HepG2 (cell line): ENCODE data around the gene LEMD2. TPM values are rescaled to one million over a fixed set of nuclear protein-coding genes. Genes with fewer than 3 reads are reported as not detected.
A peak's percentile ranks its signal among the peaks of the same experiment; 100 is the strongest.

ENCODE experiments used
- ATAC-seq: fragments of 200-7000 bp; cut with Tn5 transposase; 3 replicates; pipeline ENCODE4 v1.9.1; 2020; ENCODE audit warnings: mild to moderate bottlenecking, moderate library complexity
- Bru-seq: library from RNA; stranded (reverse); fragments of 400-500 nt; gene quantifications from one replicate; lab custom pipeline; 2021; lab: Mats Ljungman, UMichigan
- BruChase-seq, 2 experiments: library from RNA; stranded (reverse); fragments of 400-500 nt; gene quantifications; one replicate each; lab custom pipeline; 2021; lab: Mats Ljungman, UMichigan
- BruUV-seq: library from RNA; stranded (reverse); fragments of 400-500 nt; replicated peaks from 2 replicates; lab custom pipeline; 2021; lab: Mats Ljungman, UMichigan
- CTCF ChIA-PET: fragments of 300-600 bp; formaldehyde crosslinking; extraction: SDS; loops from one replicate; lab custom pipeline; 2021; ENCODE audit warnings: low total read pairs, inconsistent platforms, low intra/inter-chr PET ratio; lab: Yijun Ruan, JAX
- POLR2A ChIA-PET: fragments of 350-600 bp; sonication (Branson Sonifier 250); formaldehyde crosslinking; loops from one replicate; lab custom pipeline; 2020; ENCODE audit warnings: antibody characterized with exemption, inconsistent platforms; lab: Yijun Ruan, JAX
- DNase-seq: peaks from one replicate; pipeline ENCODE4 v3.0.0-alpha.2; 2015; ENCODE audit warnings: low spot score
- FAIRE-seq: peaks from 3 replicates; lab custom pipeline; 2011; peaks lifted over from hg19 to GRCh38; lab: Jason Lieb, UNC
- H2AFZ ChIP-seq: one replicate; pipeline ENCODE4 v1.6.1; 2011; ENCODE audit warnings: low read length, inconsistent platforms
- H3K27ac ChIP-seq: fragments of 300-600 bp; 3 replicates; pipeline ENCODE4 v1.8.0; 2011; ENCODE audit warnings: mixed run types, mild to moderate bottlenecking, mixed read lengths, low read length, inconsistent platforms; ENCODE audit not compliant: insufficient read depth; ENCODE audit errors: extremely low read length
- H3K27me3 ChIP-seq, 2 experiments: fragments of 200-600 bp in 1 of 2; 2 replicates in 1 of 2; 3 replicates in 1 of 2; pipeline versions ENCODE4 v1.6.0 to v1.8.0; 2011; ENCODE audit warnings: low read length in 2 of 2, mild to moderate bottlenecking in 2 of 2, moderate library complexity in 2 of 2, inconsistent platforms in 1 of 2; ENCODE audit not compliant: insufficient read depth in 2 of 2, control insufficient read depth in 1 of 2
- H3K36me3 ChIP-seq, 2 experiments: fragments of 200-600 bp in 1 of 2; replicated peaks in 1 of 2; 2 replicates in 1 of 2; 3 replicates in 1 of 2; pipeline versions ENCODE4 v1.5.1 to v1.8.0; 2011; ENCODE audit warnings: low read length in 2 of 2, inconsistent platforms in 1 of 2; ENCODE audit not compliant: insufficient read depth in 2 of 2, control insufficient read depth in 1 of 2
- H3K4me1 ChIP-seq: 2 replicates; pipeline ENCODE4 v1.5.1; 2012; ENCODE audit warnings: low read length, inconsistent platforms; ENCODE audit not compliant: insufficient read depth
- H3K4me2 ChIP-seq: 2 replicates; pipeline ENCODE4 v1.6.0; 2011; ENCODE audit warnings: low read depth, low read length, inconsistent platforms
- H3K4me3 ChIP-seq, 3 experiments: fragments of 200-600 bp in 1 of 3; sonication (generic), shearing (Covaris generic) in 1 of 3; replicated peaks in 1 of 3; 2 replicates each; pipeline ENCODE4 v1.5.1; 2011 to 2016; ENCODE audit warnings: low read length in 3 of 3, inconsistent platforms in 2 of 3, low read depth in 2 of 3, mild to moderate bottlenecking in 2 of 3, control low read depth in 1 of 3, mixed read lengths in 1 of 3; ENCODE audit not compliant: insufficient read depth in 1 of 3
- H3K79me2 ChIP-seq: one replicate; pipeline ENCODE4 v1.6.1; 2011; ENCODE audit warnings: low read length, inconsistent platforms; ENCODE audit not compliant: insufficient read depth
- H3K9ac ChIP-seq: 2 replicates; pipeline ENCODE4 v1.6.0; 2011; ENCODE audit warnings: mild to moderate bottlenecking, low read depth, low read length, inconsistent platforms; ENCODE audit not compliant: insufficient read depth
- H3K9me3 ChIP-seq: 2 replicates; pipeline ENCODE4 v1.5.1; 2012; ENCODE audit warnings: mild to moderate bottlenecking, low read length
- H4K20me1 ChIP-seq: 2 replicates; pipeline ENCODE4 v1.6.0; 2011; ENCODE audit warnings: inconsistent platforms, mild to moderate bottlenecking, low read length, moderate library complexity; ENCODE audit not compliant: insufficient read depth
- SALL1 ChIP-seq: sonication (generic); formaldehyde crosslinking; IDR thresholded peaks from 2 replicates; pipeline ENCODE4 v1.8.0; 2022; ENCODE audit warnings: mild to moderate bottlenecking, missing genetic modification reagents
- SPEN ChIP-seq: sonication (generic); formaldehyde crosslinking; IDR thresholded peaks from 2 replicates; pipeline ENCODE4 v1.5.1; 2020; ENCODE audit warnings: low read depth, mild to moderate bottlenecking, missing genetic modification reagents
- ZC3H4 ChIP-seq: sonication (generic); formaldehyde crosslinking; IDR thresholded peaks from 2 replicates; pipeline ENCODE4 v1.4.0; 2020; ENCODE audit warnings: missing genetic modification reagents, borderline replicate concordance
- ZNF331 ChIP-seq: sonication (generic); formaldehyde crosslinking; IDR thresholded peaks from 2 replicates; pipeline ENCODE4 v1.4.0; 2020; ENCODE audit warnings: missing genetic modification reagents
- WGBS: methylation state at CpG from one replicate; pipeline ENCODE4 v1.1.6; 2017; ENCODE audit warnings: low lambda C conversion rate; 5-methylcytosine and 5-hydroxymethylcytosine counted together
- in situ Hi-C: cut with HindIII; loops from 2 replicates; pipeline ENCODE4 v1.10.0; 2017; ENCODE audit warnings: low pct_unique_long_range_greater_than_20kb; ENCODE audit not compliant: extremely low pct_ligation_motif_present
- intact Hi-C: fragments of 100-400 bp; cut with micrococcal nuclease; formaldehyde crosslinking; loops from one replicate; pipeline ENCODE4 v1.10.0; 2022; ENCODE audit not compliant: unreplicated experiment
- long read RNA-seq, 2 experiments: library from RNA in 1 of 2; library from polyadenylated mRNA in 1 of 2; stranded (forward) in 1 of 2; unstranded in 1 of 2; transcript quantifications; one replicate each; pipeline ENCODE4 v2.0.0, GENCODE V29; 2019 to 2022
- polyA minus RNA-seq, 3 experiments: library from RNA; depleted of rRNA, polyadenylated mRNA; stranded (reverse); fragments of >200 nt; gene quantifications; 2 replicates each; pipeline ENCODE4 v1.2.3, GENCODE V29; 2011; ENCODE audit warnings: low replicate concordance in 1 of 3
- polyA plus RNA-seq, 8 experiments: library from polyadenylated mRNA; depleted of rRNA in 3 of 8; stranded (reverse) in 7 of 8; unstranded in 1 of 8; fragments of >200 nt; fragmentation: Illumina TruSeq in 4 of 8; extraction: Trizol in 4 of 8; gene quantifications; 2 replicates each; pipeline versions ENCODE4 v1.2.1 to v1.2.3, GENCODE V29; 2011 to 2016; ENCODE audit warnings: low read depth in 4 of 8, missing spikeins in 1 of 8, mixed read lengths in 1 of 8; ENCODE audit not compliant: insufficient read depth in 1 of 8
- total RNA-seq, 5 experiments: library from RNA; depleted of rRNA; stranded (reverse); fragments of >200 nt; fragmentation: Illumina TruSeq; extraction: Trizol; gene quantifications; 2 replicates each; pipeline ENCODE4 v1.2.3, GENCODE V29; 2016; ENCODE audit warnings: low read depth in 1 of 5
- TF ChIP-seq, protein P1 (sequence below): sonication (generic); formaldehyde crosslinking; IDR thresholded peaks from 2 replicates; pipeline ENCODE4 v1.4.0; 2020; ENCODE audit warnings: mild to moderate bottlenecking, missing genetic modification reagents, borderline replicate concordance
- TF ChIP-seq, protein P2 (sequence below): sonication (generic); formaldehyde crosslinking; IDR thresholded peaks from 2 replicates; pipeline ENCODE4 v1.5.0; 2020; ENCODE audit warnings: mild to moderate bottlenecking, missing genetic modification reagents, borderline replicate concordance
- TF ChIP-seq, protein P3 (sequence below): sonication (generic); formaldehyde crosslinking; IDR thresholded peaks from 2 replicates; pipeline ENCODE4 v1.5.0; 2020; ENCODE audit warnings: missing genetic modification reagents

Gene LEMD2
- 17.9 and 45.2 TPM in 2 replicates for total RNA-seq (2016; rRNA removed; fragmentation: Illumina TruSeq; extraction: Trizol)
- 14.2 and 15.8 TPM in 2 replicates for total RNA-seq (2016; cell fraction: cytosol; rRNA removed; fragmentation: Illumina TruSeq; extraction: Trizol; ENCODE audit: low read depth)
- 16.3 and 48.1 TPM in 2 replicates for total RNA-seq (2016; cell fraction: insoluble cytoplasmic fraction; rRNA removed; fragmentation: Illumina TruSeq; extraction: Trizol)
- total RNA-seq (2016; cell fraction: membrane; rRNA removed; fragmentation: Illumina TruSeq; extraction: Trizol) = 19.9 and 22.2 TPM in 2 replicates
- 44.0 and 55.5 TPM in 2 replicates for total RNA-seq (2016; cell fraction: nucleus; rRNA removed; fragmentation: Illumina TruSeq; extraction: Trizol)
- 62.9 and 76.2 TPM in 2 replicates for polyA plus RNA-seq (2011; rRNA removed)
- 45.0 and 49.7 TPM in 2 replicates for polyA plus RNA-seq (2011; cell fraction: cytosol; rRNA removed)
- 115 and 140 TPM in 2 replicates for polyA plus RNA-seq (2011; cell fraction: nucleus; rRNA removed)
- 46.9 and 65.3 TPM in 2 replicates for polyA plus RNA-seq (2012)
- 6.6 and 7.4 TPM in 2 replicates for polyA plus RNA-seq (2016; cell fraction: cytosol; fragmentation: Illumina TruSeq; extraction: Trizol; ENCODE audit: low read depth)
- polyA plus RNA-seq (2016; cell fraction: insoluble cytoplasmic fraction; fragmentation: Illumina TruSeq; extraction: Trizol; ENCODE audit: low read depth) = 14.0 and 18.6 TPM in 2 replicates
- polyA plus RNA-seq (2016; cell fraction: membrane; fragmentation: Illumina TruSeq; extraction: Trizol; ENCODE audit: low read depth) = 12.6 and 12.8 TPM in 2 replicates
- 87.5 and 97.1 TPM in 2 replicates for polyA plus RNA-seq (2016; cell fraction: nucleus; fragmentation: Illumina TruSeq; extraction: Trizol; ENCODE audit: insufficient read depth, low read depth)
- 43.4 and 90.0 TPM in 2 replicates for polyA minus RNA-seq (2011; rRNA and poly(A)+ RNA removed; ENCODE audit: low replicate concordance)
- 30.7 and 35.8 TPM in 2 replicates for polyA minus RNA-seq (2011; cell fraction: cytosol; rRNA and poly(A)+ RNA removed)
- polyA minus RNA-seq (2011; cell fraction: nucleus; rRNA and poly(A)+ RNA removed) = 80.9 and 103 TPM in 2 replicates
- Bru-seq, nascent RNA = percentile 83 among the genes with signal in this experiment
- BruChase-seq, experiment 1, labeled RNA remaining after a 6-hour chase = percentile 90 among the genes with signal in this experiment
- BruChase-seq, experiment 2, labeled RNA remaining after a 2-hour chase = percentile 88 among the genes with signal in this experiment
- long read RNA-seq, experiment 1, transcript LEMD2-201 (9 exons, 2,958 nt) = major isoform, 5 of 22 reads
- long read RNA-seq, experiment 1, partial matches to known transcripts = 4 of 22 reads
- long read RNA-seq, experiment 1, other reads (novel, unspliced or antisense) = 13 of 22 reads
- long read RNA-seq, experiment 2, transcript LEMD2-201 (9 exons, 2,958 nt) = major isoform, 82 of 173 reads
- long read RNA-seq, experiment 2, partial matches to known transcripts = 15 of 173 reads
- long read RNA-seq, experiment 2, other reads (novel, unspliced or antisense) = 73 of 173 reads

DNA sequence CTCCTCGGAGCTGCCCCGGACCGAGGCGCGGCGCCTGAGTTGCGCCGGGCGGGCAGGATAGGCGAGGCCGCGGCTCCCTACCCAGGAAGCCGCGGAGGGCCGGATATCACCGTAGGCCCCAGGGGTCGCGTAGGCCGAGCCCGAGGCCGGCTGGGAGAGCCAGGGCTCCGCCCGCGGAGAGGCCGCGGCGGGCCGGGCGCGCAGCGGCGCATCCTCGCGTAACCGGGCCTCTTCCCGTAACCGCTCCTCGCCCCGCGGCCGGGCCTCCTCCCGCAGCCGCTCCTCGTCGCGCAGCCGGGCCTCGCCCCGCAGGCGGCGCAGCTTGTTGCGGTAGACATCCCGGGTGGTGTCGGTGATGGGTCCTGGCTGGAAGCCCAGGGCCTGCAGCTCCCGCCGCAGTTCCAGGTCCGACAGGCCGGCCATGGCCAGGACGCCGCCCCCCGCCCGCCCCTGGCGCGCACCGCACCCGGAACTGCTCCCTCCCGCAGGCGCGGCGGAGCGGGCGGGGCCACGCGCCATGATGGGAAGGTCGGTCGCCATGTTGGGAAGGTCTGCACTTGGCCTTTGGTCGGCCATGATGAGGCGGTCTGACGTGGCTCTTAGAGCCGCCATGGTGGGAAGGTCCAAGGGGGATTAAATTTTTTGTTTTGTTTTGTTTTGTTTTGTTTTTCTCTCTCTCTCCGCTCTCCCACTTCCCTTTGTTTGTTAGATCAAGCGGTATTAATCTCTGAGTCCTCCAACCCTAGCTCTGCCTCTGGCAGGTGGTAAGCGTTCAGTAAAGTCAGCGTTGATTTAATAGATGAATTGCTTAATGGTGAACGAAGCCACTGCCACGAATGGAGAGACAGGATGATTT is at the start of gene LEMD2:
Gene LEMD2 (minus strand): TSS at position 437 of the 856 bp plus-strand sequence. CDS start 14 bp downstream, at position 423.
- ATAC-seq = peak; percentile 91
- peak; percentile 81 for DNase-seq
- FAIRE-seq = peak; percentile 98
- Histone ChIP-seq H3K4me1 (peaks cover 42% of the 10 kb centered on the region), H3K79me2 (peaks cover 24% of the 10 kb centered on the region), H3K9me3 (no peaks in the 10 kb centered on the region), H3K36me3 (peaks cover 2 to 3% of the 10 kb centered on the region in 2 experiments; a peak in 4 of 5 replicates), H3K27ac (peak within 1 kb of the TSS; percentile 72), H2AFZ (peak within 1 kb of the TSS; percentile 44), H3K4me3 (peak within 1 kb of the TSS; percentile 66 to 87 (median 81)), H3K9ac (peak within 1 kb of the TSS; percentile 90), H3K4me2 (peak within 1 kb of the TSS; percentile 83), H3K27me3 (peaks cover 0 to 16% of the 10 kb centered on the region in 2 experiments; a peak in 2 of 5 replicates), H4K20me1 (peaks cover 9% of the 10 kb centered on the region; the same call in 1 of the 2 replicates)
- ChIA-PET CTCF (interaction anchor here (0.9 kb wide), 1 partner anchor 44 kb away, joined by 3 read pairs; no protein-coding TSS in a partner anchor), POLR2A (interaction anchor here (1.3 to 2.1 kb wide), 4 partner anchors 10 to 199 kb away, joined by 3 to 13 read pairs (median 6); partner anchors contain the start of gene UQCC2)
- BruUV-seq = no TSS peak
- 9% methylated on average over 57 of the region's 86 CpGs for WGBS
- in situ Hi-C loops = no loop called here
- intact Hi-C loops = no loop called here
- TF ChIP-seq ZC3H4 (CRISPR knock-in tag) = 0 out of 2 replicates have a peak, but pooled peaks have one; percentile 17
- TF ChIP-seq SPEN = peak; percentile 95
- TF ChIP-seq, protein P1, sequence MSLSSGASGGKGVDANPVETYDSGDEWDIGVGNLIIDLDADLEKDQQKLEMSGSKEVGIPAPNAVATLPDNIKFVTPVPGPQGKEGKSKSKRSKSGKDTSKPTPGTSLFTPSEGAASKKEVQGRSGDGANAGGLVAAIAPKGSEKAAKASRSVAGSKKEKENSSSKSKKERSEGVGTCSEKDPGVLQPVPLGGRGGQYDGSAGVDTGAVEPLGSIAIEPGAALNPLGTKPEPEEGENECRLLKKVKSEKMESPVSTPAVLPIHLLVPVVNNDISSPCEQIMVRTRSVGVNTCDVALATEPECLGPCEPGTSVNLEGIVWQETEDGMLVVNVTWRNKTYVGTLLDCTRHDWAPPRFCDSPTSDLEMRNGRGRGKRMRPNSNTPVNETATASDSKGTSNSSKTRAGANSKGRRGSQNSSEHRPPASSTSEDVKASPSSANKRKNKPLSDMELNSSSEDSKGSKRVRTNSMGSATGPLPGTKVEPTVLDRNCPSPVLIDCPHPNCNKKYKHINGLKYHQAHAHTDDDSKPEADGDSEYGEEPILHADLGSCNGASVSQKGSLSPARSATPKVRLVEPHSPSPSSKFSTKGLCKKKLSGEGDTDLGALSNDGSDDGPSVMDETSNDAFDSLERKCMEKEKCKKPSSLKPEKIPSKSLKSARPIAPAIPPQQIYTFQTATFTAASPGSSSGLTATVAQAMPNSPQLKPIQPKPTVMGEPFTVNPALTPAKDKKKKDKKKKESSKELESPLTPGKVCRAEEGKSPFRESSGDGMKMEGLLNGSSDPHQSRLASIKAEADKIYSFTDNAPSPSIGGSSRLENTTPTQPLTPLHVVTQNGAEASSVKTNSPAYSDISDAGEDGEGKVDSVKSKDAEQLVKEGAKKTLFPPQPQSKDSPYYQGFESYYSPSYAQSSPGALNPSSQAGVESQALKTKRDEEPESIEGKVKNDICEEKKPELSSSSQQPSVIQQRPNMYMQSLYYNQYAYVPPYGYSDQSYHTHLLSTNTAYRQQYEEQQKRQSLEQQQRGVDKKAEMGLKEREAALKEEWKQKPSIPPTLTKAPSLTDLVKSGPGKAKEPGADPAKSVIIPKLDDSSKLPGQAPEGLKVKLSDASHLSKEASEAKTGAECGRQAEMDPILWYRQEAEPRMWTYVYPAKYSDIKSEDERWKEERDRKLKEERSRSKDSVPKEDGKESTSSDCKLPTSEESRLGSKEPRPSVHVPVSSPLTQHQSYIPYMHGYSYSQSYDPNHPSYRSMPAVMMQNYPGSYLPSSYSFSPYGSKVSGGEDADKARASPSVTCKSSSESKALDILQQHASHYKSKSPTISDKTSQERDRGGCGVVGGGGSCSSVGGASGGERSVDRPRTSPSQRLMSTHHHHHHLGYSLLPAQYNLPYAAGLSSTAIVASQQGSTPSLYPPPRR (CRISPR knock-in tag) = no peak
- TF ChIP-seq ZNF331 = peak; percentile 92
- TF ChIP-seq, protein P2, sequence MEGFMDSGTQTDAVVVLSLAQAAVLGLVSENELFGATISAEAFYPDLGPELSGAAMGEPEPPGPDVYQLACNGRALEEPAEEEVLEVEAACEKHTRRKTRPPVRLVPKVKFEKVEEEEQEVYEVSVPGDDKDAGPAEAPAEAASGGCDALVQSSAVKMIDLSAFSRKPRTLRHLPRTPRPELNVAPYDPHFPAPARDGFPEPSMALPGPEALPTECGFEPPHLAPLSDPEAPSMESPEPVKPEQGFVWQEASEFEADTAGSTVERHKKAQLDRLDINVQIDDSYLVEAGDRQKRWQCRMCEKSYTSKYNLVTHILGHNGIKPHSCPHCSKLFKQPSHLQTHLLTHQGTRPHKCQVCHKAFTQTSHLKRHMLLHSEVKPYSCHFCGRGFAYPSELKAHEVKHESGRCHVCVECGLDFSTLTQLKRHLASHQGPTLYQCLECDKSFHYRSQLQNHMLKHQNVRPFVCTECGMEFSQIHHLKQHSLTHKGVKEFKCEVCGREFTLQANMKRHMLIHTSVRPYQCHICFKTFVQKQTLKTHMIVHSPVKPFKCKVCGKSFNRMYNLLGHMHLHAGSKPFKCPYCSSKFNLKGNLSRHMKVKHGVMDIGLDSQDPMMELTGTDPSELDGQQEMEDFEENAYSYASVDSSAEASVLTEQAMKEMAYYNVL = peak; percentile 89
- TF ChIP-seq, protein P3, sequence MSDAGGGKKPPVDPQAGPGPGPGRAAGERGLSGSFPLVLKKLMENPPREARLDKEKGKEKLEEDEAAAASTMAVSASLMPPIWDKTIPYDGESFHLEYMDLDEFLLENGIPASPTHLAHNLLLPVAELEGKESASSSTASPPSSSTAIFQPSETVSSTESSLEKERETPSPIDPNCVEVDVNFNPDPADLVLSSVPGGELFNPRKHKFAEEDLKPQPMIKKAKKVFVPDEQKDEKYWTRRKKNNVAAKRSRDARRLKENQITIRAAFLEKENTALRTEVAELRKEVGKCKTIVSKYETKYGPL = peak; percentile 76
- TF ChIP-seq SALL1 (CRISPR knock-in tag) = peak; percentile 92
